ENCODE data around the gene FLVCR2.

The FLVCR2 gene

GRCh38 chr14:75630695-75631452 lies 52.5 kb downstream of the FLVCR2 start:
- DNase-seq (ENCODE audit: low read depth), result no peak

- DNase-seq (ENCODE audit: low read depth), result no peak
Observed at GRCh38 chr14:75631453-75631831, 53.0 kb downstream of the FLVCR2 start.

GRCh38 chr14:75634848-75635247 lies 56.4 kb downstream of the FLVCR2 start:
- no peak for DNase-seq (ENCODE audit: low read depth)

- DNase-seq (ENCODE audit: low read depth), result peak; percentile 36
Observed at GRCh38 chr14:75636100-75636692, 57.8 kb downstream of the FLVCR2 start.

GRCh38 chr14:75640876-75641275 lies 62.5 kb downstream of the FLVCR2 start:
- DNase-seq (ENCODE audit: low read depth), result no peak

- DNase-seq (ENCODE audit: low read depth), result no peak
Observed at GRCh38 chr14:75643985-75644384, 65.6 kb downstream of the FLVCR2 start.

GRCh38 chr14:75645056-75645455 lies 66.6 kb downstream of the FLVCR2 start:
- DNase-seq (ENCODE audit: low read depth), result no peak

- no peak for DNase-seq (ENCODE audit: low read depth)
Observed at GRCh38 chr14:75646762-75647161, 68.3 kb downstream of the FLVCR2 start.

GRCh38 chr14:75647640-75648039 lies 69.2 kb downstream of the FLVCR2 start:
- no peak for DNase-seq (ENCODE audit: low read depth)

- peak; percentile 89 for DNase-seq (ENCODE audit: low read depth)
Observed at GRCh38 chr14:75648066-75648838, 69.8 kb downstream of the FLVCR2 start.

- DNase-seq (ENCODE audit: low read depth), result no peak
Observed at GRCh38 chr14:75649337-75649736, 70.9 kb downstream of the FLVCR2 start.

- no peak for DNase-seq (ENCODE audit: low read depth)
Observed at GRCh38 chr14:75649773-75650172, 71.4 kb downstream of the FLVCR2 start.

- no peak for DNase-seq (ENCODE audit: low read depth)
Observed at GRCh38 chr14:75650253-75651058, 72.0 kb downstream of the FLVCR2 start.

- DNase-seq (ENCODE audit: low read depth), result no peak
Observed at GRCh38 chr14:75653563-75653962, 75.1 kb downstream of the FLVCR2 start.

GRCh38 chr14:75654127-75654732 lies 75.8 kb downstream of the FLVCR2 start:
- DNase-seq (ENCODE audit: low read depth), result no peak

GRCh38 chr14:75655235-75655634 lies 76.8 kb downstream of the FLVCR2 start:
- no peak for DNase-seq (ENCODE audit: low read depth)

- no peak for DNase-seq (ENCODE audit: low read depth)
Observed at GRCh38 chr14:75657331-75657730, 78.9 kb downstream of the FLVCR2 start.

GRCh38 chr14:75658957-75659356 lies 80.5 kb downstream of the FLVCR2 start:
- DNase-seq (ENCODE audit: low read depth), result no peak

GRCh38 chr14:75660238-75660629 lies 81.8 kb downstream of the FLVCR2 start:
- DNase-seq (ENCODE audit: low read depth), result no peak

- peak; percentile 97 for DNase-seq (ENCODE audit: low read depth)
Observed at GRCh38 chr14:75660630-75661498, 82.4 kb downstream of the FLVCR2 start, which contains the start of the genes ERG28 and TTLL5. ERG28 (minus strand) TSS chr14:75660876; CDS start chr14:75657502, 3,374 bp downstream. TTLL5 (plus strand) TSS chr14:75661246; CDS start chr14:75663150, 1,904 bp downstream.

- DNase-seq (ENCODE audit: low read depth), result no peak
Observed at GRCh38 chr14:75661499-75661814, 83.0 kb downstream of the FLVCR2 start.
